B cell (primary cell): ENCODE results near the gene POMT1. TPM values are rescaled to one million over a fixed set of nuclear protein-coding genes. Genes with fewer than 3 reads are reported as not detected.

ENCODE experiments used
- ATAC-seq: fragments of 200-7000 bp; cut with Tn5 transposase; one replicate; pipeline ENCODE4 v1.10.0; 2021; ENCODE audit warnings: low read depth, mild to moderate bottlenecking, moderate number of reproducible peaks, moderate library complexity
- CTCF ChIA-PET: fragments of 350-600 bp; sonication (Branson Sonifier 250); formaldehyde crosslinking; loops from one replicate; lab custom pipeline; 2021; ENCODE audit warnings: antibody characterized with exemption, inconsistent platforms; lab: Charles Lee
- POLR2A ChIA-PET: fragments of 350-600 bp; sonication (Branson Sonifier 250); formaldehyde crosslinking; loops from one replicate; lab custom pipeline; 2021; ENCODE audit warnings: antibody characterized with exemption; lab: Charles Lee
- DNase-seq: peaks from one replicate; pipeline ENCODE4 v3.0.0; 2013
- H2AFZ ChIP-seq: 2 replicates; pipeline ENCODE4 v1.6.1; 2012; ENCODE audit warnings: mild to moderate bottlenecking, low read depth, low read length; ENCODE audit not compliant: insufficient read depth, poor library complexity, severe bottlenecking
- H3K27ac ChIP-seq, 2 donors: 1 replicate in 1 of 2; 2 replicates in 1 of 2; pipeline ENCODE4 v1.5.1; 2012 to 2013; ENCODE audit warnings: low read length in 2 of 2, mild to moderate bottlenecking in 2 of 2, moderate library complexity in 1 of 2
- H3K27me3 ChIP-seq, 4 experiments: fragments of 200-600 bp in 1 of 4; sonication (generic) in 1 of 4; replicated peaks in 1 of 4; 1 replicate in 2 of 4; 2 replicates in 2 of 4; pipeline versions ENCODE4 v1.6.1 to v1.7.0; 2013 to 2016; ENCODE audit warnings: low read length in 3 of 4, mild to moderate bottlenecking in 2 of 4, mixed read lengths in 1 of 4, moderate library complexity in 1 of 4; ENCODE audit not compliant: insufficient read depth in 4 of 4, control insufficient read depth in 3 of 4; ENCODE audit errors: control extremely low read depth in 1 of 4
- H3K36me3 ChIP-seq, 2 experiments: replicated peaks in 1 of 2; 1 replicate in 1 of 2; 2 replicates in 1 of 2; pipeline versions ENCODE4 v1.6.1 to v1.7.1; 2013; ENCODE audit warnings: low read length in 1 of 2; ENCODE audit not compliant: insufficient read depth in 2 of 2, control insufficient read depth in 1 of 2; ENCODE audit errors: control extremely low read depth in 1 of 2, extremely low read depth in 1 of 2
- H3K4me1 ChIP-seq, 2 donors: fragments of 200-600 bp in 1 of 2; sonication (generic) in 1 of 2; 1 replicate in 1 of 2; 2 replicates in 1 of 2; pipeline versions ENCODE4 v1.5.1 to v1.6.1; 2013 to 2017; ENCODE audit warnings: low read length in 2 of 2; ENCODE audit not compliant: control insufficient read depth in 2 of 2, insufficient read depth in 2 of 2
- H3K4me2 ChIP-seq: replicated peaks from 2 replicates; pipeline ENCODE3; 2012; ENCODE audit warnings: mild to moderate bottlenecking, low read depth, low read length; ENCODE audit not compliant: poor library complexity, severe bottlenecking
- H3K4me3 ChIP-seq, 5 experiments: fragments of 200-600 bp in 1 of 5; sonication (generic) in 1 of 5; 1 replicate in 3 of 5; 2 replicates in 2 of 5; pipeline versions ENCODE4 v1.5.1 to v1.7.0; 2011 to 2016; ENCODE audit warnings: low read length in 4 of 5, mild to moderate bottlenecking in 4 of 5, low read depth in 2 of 5, control low read depth in 1 of 5, moderate library complexity in 1 of 5; ENCODE audit not compliant: insufficient read depth in 1 of 5; ENCODE audit errors: control extremely low read depth in 1 of 5, extremely low read depth in 1 of 5
- H3K79me2 ChIP-seq: fragments of 200-600 bp; sonication (generic); one replicate; pipeline ENCODE4 v1.6.0; 2016; ENCODE audit warnings: low read length; ENCODE audit not compliant: control insufficient read depth, insufficient read depth
- H3K9ac ChIP-seq: fragments of 200-600 bp; sonication (generic); 2 replicates; pipeline ENCODE4 v1.6.1; 2017; ENCODE audit warnings: mild to moderate bottlenecking, low read length, moderate library complexity
- H3K9me3 ChIP-seq, 3 donors: one replicate each; pipeline versions ENCODE4 v1.6.1 to v1.7.1; 2013; ENCODE audit warnings: low read length in 2 of 3; ENCODE audit not compliant: control insufficient read depth in 2 of 3, insufficient read depth in 1 of 3; ENCODE audit errors: control extremely low read depth in 1 of 3
- H4K20me1 ChIP-seq: 2 replicates; pipeline ENCODE4 v1.6.0; 2012; ENCODE audit warnings: mild to moderate bottlenecking, low read length; ENCODE audit not compliant: insufficient read depth, control insufficient read depth, poor library complexity, severe bottlenecking
- H3K27ac Mint-ChIP-seq: one replicate; pipeline ENCODE4 v1.8.0; 2021; ENCODE audit warnings: mixed read lengths
- H3K27me3 Mint-ChIP-seq: one replicate; pipeline ENCODE4 v1.8.0; 2021; ENCODE audit warnings: mixed read lengths
- H3K4me1 Mint-ChIP-seq: one replicate; pipeline ENCODE4 v1.8.0; 2021; ENCODE audit warnings: mixed read lengths
- H3K4me3 Mint-ChIP-seq: one replicate; pipeline ENCODE4 v1.8.0; 2021; ENCODE audit warnings: mixed read lengths
- H3K9me3 Mint-ChIP-seq: one replicate; pipeline ENCODE4 v1.8.0; 2022; ENCODE audit warnings: mixed read lengths; ENCODE audit not compliant: insufficient read depth
- CTCF ChIP-seq: fragments of 200-600 bp; IDR thresholded peaks from one replicate; pipeline ENCODE4 v1.8.0; 2022; ENCODE audit warnings: antibody characterized with exemption, mild to moderate bottlenecking
- EZH2 ChIP-seq: IDR thresholded peaks from 2 replicates; pipeline ENCODE4 v1.6.1; 2012; ENCODE audit warnings: borderline replicate concordance, low read depth, mild to moderate bottlenecking, moderate library complexity, low read length; ENCODE audit not compliant: insufficient read depth, poor library complexity, severe bottlenecking
- WGBS: methylation state at CpG from one replicate; pipeline ENCODE4 v1.1.5; 2013; ENCODE audit warnings: missing lambda C conversion rate; ENCODE audit not compliant: insufficient coverage; 5-methylcytosine and 5-hydroxymethylcytosine counted together
- intact Hi-C: fragments of 100-400 bp; cut with micrococcal nuclease; formaldehyde crosslinking; loops from one replicate; pipeline ENCODE4 v1.10.0; 2022
- polyA plus RNA-seq: library from polyadenylated mRNA; depleted of rRNA; stranded (reverse); fragments of >200 nt; gene quantifications from 2 replicates; pipeline ENCODE4 v1.2.3, GENCODE V29; 2012
- total RNA-seq, 2 donors: library from RNA; stranded (reverse); fragments of 120-200 nt in 1 of 2; gene quantifications; 1 replicate in 1 of 2; 2 replicates in 1 of 2; pipeline versions ENCODE4 v1.2.3 to v1.2.4, GENCODE V29; 2013 to 2022

The POMT1 gene
- total and polyA plus RNA-seq, 2 donors (not counting 1 experiment from before 2014, with no cell fraction given), result 41.9 to 42.0 TPM

GRCh38 chr9:131511416-131511815, 8.7 kb downstream of the POMT1 start:
- Mint-ChIP-seq H3K9me3 (no peaks in the 10 kb centered on the region), H3K27ac (no peak overlapping the region), H3K27me3 (no peaks in the 10 kb centered on the region), H3K4me3 (no peak overlapping the region), H3K4me1 (peaks cover 5% of the 10 kb centered on the region)
- Histone ChIP-seq H3K9ac (no peak overlapping the region), H3K4me2 (no peak overlapping the region), H3K27me3 (no peaks in the 10 kb centered on the region), H2AFZ (no peak overlapping the region), H3K4me3 (no peak overlapping the region), H3K79me2 (no peaks in the 10 kb centered on the region), H3K27ac (no peak overlapping the region), H3K9me3 (peaks cover 0 to 17% (median 8%) of the 10 kb centered on the region in 3 donors), H3K4me1 (peaks cover 0 to 18% of the 10 kb centered on the region in 2 donors), H3K36me3 (peaks cover 0 to 51% of the 10 kb centered on the region in 2 experiments), H4K20me1 (no peaks in the 10 kb centered on the region)
- intact Hi-C loops, result no loop called here
- ChIA-PET POLR2A (no interaction called here), CTCF (no interaction called here)
- 91% methylated on average over 5 of the region's 7 CpGs for WGBS
- TF ChIP-seq CTCF (no peak), EZH2 (no peak)
- DNase-seq, result no peak
- ATAC-seq, result no peak

- Histone ChIP-seq H3K27me3 (no peaks in the 10 kb centered on the region), H3K79me2 (no peaks in the 10 kb centered on the region), H3K9ac (no peak overlapping the region), H3K4me2 (no peak overlapping the region), H3K27ac (no peak overlapping the region), H3K4me1 (peaks cover 0 to 18% of the 10 kb centered on the region in 2 donors), H4K20me1 (no peaks in the 10 kb centered on the region), H3K9me3 (peaks cover 0 to 21% (median 9%) of the 10 kb centered on the region in 3 donors), H3K36me3 (peaks cover 0 to 52% of the 10 kb centered on the region in 2 experiments), H2AFZ (no peak overlapping the region), H3K4me3 (no peak overlapping the region)
- Mint-ChIP-seq H3K4me1 (peaks cover 5% of the 10 kb centered on the region), H3K4me3 (no peak overlapping the region), H3K27ac (no peak overlapping the region), H3K27me3 (no peaks in the 10 kb centered on the region), H3K9me3 (no peaks in the 10 kb centered on the region)
- intact Hi-C loops, result no loop called here
- CTCF ChIA-PET, result no interaction called here
- 98% methylated on average over 6 of the region's 6 CpGs for WGBS
- ATAC-seq (no peak), DNase-seq (no peak)
- no peak for TF ChIP-seq EZH2
- POLR2A ChIA-PET, result no interaction called here
Observed at GRCh38 chr9:131511880-131512279, 9.2 kb downstream of the POMT1 start.
